ENCODE measurements around the gene PHETA1.

- no peak for TF ChIP-seq EZH2phosphoT487 (IDR thresholded peaks at IDR 0.05; ENCODE audit: insufficient read depth, low read depth)
- TF ChIP-seq EZH2 (IDR thresholded peaks at IDR 0.05; ENCODE audit: insufficient read depth, poor library complexity, severe bottlenecking) = no peak
Observed at GRCh38 chr12:111417784-111418593, 49.1 kb upstream of the PHETA1 start.

Data from GM23248 (cell line).